GM12891 (cell line): ENCODE data around the gene ARHGEF7.
A peak's percentile ranks its signal among the peaks of the same experiment; 100 is the strongest.

Experiments used
- DNase-seq: peaks from one replicate; pipeline ENCODE4 v3.0.0; 2011; ENCODE audit warnings: low spot score; ENCODE audit not compliant: insufficient read length
- FAIRE-seq: peaks from 2 replicates; lab custom pipeline; 2011; peaks lifted over from hg19 to GRCh38; lab: Jason Lieb, UNC
- PAX5 ChIP-seq: IDR thresholded peaks from 2 replicates; pipeline ENCODE4 v1.6.1; 2011; ENCODE audit warnings: low read length, moderate library complexity, mild to moderate bottlenecking; ENCODE audit not compliant: insufficient read depth, severe bottlenecking
- POLR2A ChIP-seq: IDR thresholded peaks from 2 replicates; pipeline ENCODE4 v1.6.1; 2011; ENCODE audit warnings: low read depth, low read length, control low read depth
- POLR2AphosphoS5 ChIP-seq: IDR thresholded peaks from 2 replicates; pipeline ENCODE4 v1.6.1; 2011; ENCODE audit warnings: low read depth, low read length, control low read depth
- POU2F2 ChIP-seq: IDR thresholded peaks from 2 replicates; pipeline ENCODE4 v1.6.1; 2011; ENCODE audit warnings: low read depth, mild to moderate bottlenecking, control low read depth, low read length, moderate library complexity
- SPI1 ChIP-seq: IDR thresholded peaks from 2 replicates; pipeline ENCODE4 v1.6.1; 2011; ENCODE audit warnings: low read depth, low read length, control low read depth
- TAF1 ChIP-seq: IDR thresholded peaks from 2 replicates; pipeline ENCODE4 v1.6.1; 2011; ENCODE audit warnings: low read depth, low read length, control low read depth

The ARHGEF7 gene

GRCh38 chr13:111295886-111296285, 180.8 kb downstream of the ARHGEF7 start:
- TF ChIP-seq PAX5 (no peak), POLR2AphosphoS5 (no peak), TAF1 (no peak), POLR2A (no peak)
- no peak for DNase-seq
- peak; percentile 23 for FAIRE-seq

- TF ChIP-seq PAX5, result no peak
- no peak for TF ChIP-seq POLR2A
- TF ChIP-seq POU2F2, result no peak
- no peak for TF ChIP-seq SPI1
- no peak for TF ChIP-seq TAF1
- TF ChIP-seq POLR2AphosphoS5, result no peak
- no peak for FAIRE-seq
- DNase-seq, result no peak
These were observed 181.3 kb downstream of the ARHGEF7 start for GRCh38 chr13:111296417-111296816.

GRCh38 chr13:111298214-111298975, 183.3 kb downstream of the ARHGEF7 start:
- FAIRE-seq (no peak), DNase-seq (no peak)
- no peak for TF ChIP-seq PAX5
- no peak for TF ChIP-seq TAF1
- no peak for TF ChIP-seq POLR2AphosphoS5
- no peak for TF ChIP-seq POLR2A
- no peak for TF ChIP-seq POU2F2
- TF ChIP-seq SPI1, result no peak

GRCh38 chr13:111302045-111302726, 187.1 kb downstream of the ARHGEF7 start:
- TF ChIP-seq TAF1 (no peak), POLR2AphosphoS5 (peak; percentile 63; the same call in 1 of the 2 replicates), POLR2A (no peak; the same call in 1 of the 2 replicates), PAX5 (no peak), POU2F2 (no peak), SPI1 (no peak)
- peak; percentile 5 for FAIRE-seq

GRCh38 chr13:111303559-111303958, 188.4 kb downstream of the ARHGEF7 start:
- DNase-seq (no peak), FAIRE-seq (no peak)
- no peak for TF ChIP-seq POLR2AphosphoS5
- no peak for TF ChIP-seq SPI1
- TF ChIP-seq POLR2A, result no peak
- no peak for TF ChIP-seq TAF1
- no peak for TF ChIP-seq POU2F2
- no peak for TF ChIP-seq PAX5

More at GRCh38 chr13:111302045-111302726, 187.1 kb downstream of the ARHGEF7 start:
- DNase-seq, result no peak

- DNase-seq (no peak), FAIRE-seq (no peak)
- TF ChIP-seq SPI1, result no peak
- no peak for TF ChIP-seq POLR2A
- TF ChIP-seq TAF1, result no peak
- TF ChIP-seq POU2F2, result no peak
- TF ChIP-seq PAX5, result no peak
- TF ChIP-seq POLR2AphosphoS5, result no peak
These were observed 189.0 kb downstream of the ARHGEF7 start for GRCh38 chr13:111304041-111304544.

- FAIRE-seq, result no peak
- TF ChIP-seq POLR2AphosphoS5 (no peak), PAX5 (no peak), SPI1 (no peak), POLR2A (no peak), POU2F2 (no peak), TAF1 (no peak)
- no peak for DNase-seq
These were observed 189.6 kb downstream of the ARHGEF7 start for GRCh38 chr13:111304603-111305289.

- DNase-seq, result no peak
- TF ChIP-seq PAX5, result no peak
- no peak for FAIRE-seq
These were observed 198.0 kb downstream of the ARHGEF7 start for GRCh38 chr13:111312944-111313590.

GRCh38 chr13:111313911-111314425, 198.9 kb downstream of the ARHGEF7 start:
- FAIRE-seq (no peak), DNase-seq (no peak)
- TF ChIP-seq SPI1 (no peak), POLR2AphosphoS5 (no peak), TAF1 (no peak), POLR2A (no peak), PAX5 (no peak), POU2F2 (no peak)
